Thymus (tissue), 11 donors: ENCODE data around the gene COPG1. TPM values are rescaled to one million over a fixed set of nuclear protein-coding genes. Genes with fewer than 3 reads are reported as not detected.
A peak's percentile ranks its signal among the peaks of the same experiment; 100 is the strongest.

Experiments used
- DNase-seq, 9 donors: peaks; one replicate each; pipeline ENCODE4 v3.0.0-alpha.2; 2013; ENCODE audit warnings: low spot score in 9 of 9, low read depth in 6 of 9, missing footprints in 1 of 9
- H3K27ac ChIP-seq, 2 donors: one replicate each; pipeline ENCODE4 v1.5.1; 2013; ENCODE audit warnings: control low read depth in 1 of 2, low read depth in 1 of 2, low read length in 1 of 2, mild to moderate bottlenecking in 1 of 2, moderate library complexity in 1 of 2
- H3K27me3 ChIP-seq, 2 donors: one replicate each; pipeline ENCODE4 v1.5.1; 2013; ENCODE audit warnings: low read length in 1 of 2; ENCODE audit not compliant: control insufficient read depth in 2 of 2, insufficient read depth in 1 of 2
- H3K36me3 ChIP-seq, 2 donors: one replicate each; pipeline ENCODE4 v1.5.1; 2013; ENCODE audit warnings: low read length in 1 of 2, mild to moderate bottlenecking in 1 of 2, moderate library complexity in 1 of 2; ENCODE audit not compliant: control insufficient read depth in 2 of 2, insufficient read depth in 2 of 2
- H3K4me1 ChIP-seq, 2 donors: one replicate each; pipeline ENCODE4 v1.5.1; 2013; ENCODE audit warnings: low read length in 2 of 2; ENCODE audit not compliant: control insufficient read depth in 2 of 2, insufficient read depth in 2 of 2
- H3K4me3 ChIP-seq, 2 donors: one replicate each; pipeline ENCODE4 v1.5.1; 2013; ENCODE audit warnings: low read length in 2 of 2, control low read depth in 1 of 2, mild to moderate bottlenecking in 1 of 2
- H3K9me3 ChIP-seq, 2 donors: one replicate each; pipeline ENCODE4 v1.5.1; 2013; ENCODE audit warnings: low read length in 1 of 2, mild to moderate bottlenecking in 1 of 2; ENCODE audit not compliant: control insufficient read depth in 2 of 2, insufficient read depth in 1 of 2
- WGBS: extraction: QIAGEN DNeasy Blood & Tissue Kit; methylation state at CpG from one replicate; pipeline ENCODE4 v1.1.7; 2013; 5-methylcytosine and 5-hydroxymethylcytosine counted together
- polyA plus RNA-seq: library from polyadenylated mRNA; stranded (reverse); fragments of 200-250 nt; gene quantifications from one replicate; pipeline ENCODE4 v1.2.3, GENCODE V29; 2013
- total RNA-seq: library from RNA; stranded (reverse); fragments of 120-200 nt; gene quantifications from one replicate; pipeline ENCODE4 v1.2.4, GENCODE V29; 2013
- donor health status: healthy.

Gene COPG1
- total and polyA plus RNA-seq, 2 donors, result 70.8 to 74.7 TPM

DNA sequence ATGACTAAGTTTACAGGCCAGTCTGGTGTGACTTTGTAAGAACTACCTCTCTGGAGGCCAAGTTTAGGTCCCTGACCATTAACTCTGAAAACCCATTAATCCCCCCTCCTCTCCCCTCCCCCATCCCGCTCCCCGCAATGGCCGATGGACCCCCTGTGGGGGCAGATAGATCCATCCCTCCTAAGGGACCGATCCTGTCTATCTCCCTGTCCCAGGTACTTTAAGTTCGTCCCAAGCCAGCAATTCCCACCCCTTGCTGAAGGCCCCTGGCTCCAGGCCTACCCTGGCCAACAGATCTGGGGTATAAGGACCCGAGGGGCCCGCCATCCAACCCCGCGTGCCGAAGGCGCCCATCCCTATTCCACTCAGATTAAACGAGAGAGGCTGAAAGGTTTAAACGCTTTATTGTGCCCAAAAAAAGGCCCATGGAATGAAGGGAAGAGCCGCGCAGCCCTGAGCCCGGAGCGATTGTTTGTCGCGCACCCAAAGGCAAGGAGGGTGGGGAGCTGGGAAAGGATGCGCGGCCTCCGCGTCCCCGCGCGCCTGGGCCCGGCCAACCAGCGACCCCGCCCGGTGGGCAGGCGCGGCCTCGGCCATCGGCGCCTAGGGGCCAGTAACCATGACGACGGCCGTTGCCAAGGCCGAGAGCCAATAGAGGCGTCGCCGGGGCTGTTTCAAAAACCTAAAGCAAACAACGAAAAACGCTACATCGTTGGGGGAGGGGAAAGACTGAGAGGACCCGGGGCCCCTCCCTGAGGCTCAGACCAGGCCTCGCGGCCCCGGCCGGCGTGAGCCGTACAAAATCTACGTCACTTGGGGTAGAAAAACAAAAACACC lies 65.2 kb downstream of the COPG1 start:
- no peaks in the 10 kb centered on the region for H3K9me3 ChIP-seq
- H3K27me3 ChIP-seq, result no peaks in the 10 kb centered on the region
- peaks cover 3 to 5% of the 10 kb centered on the region in 2 donors for H3K36me3 ChIP-seq
- H3K4me3 ChIP-seq, result peak overlapping the region; percentile 81 to 97
- WGBS, result 2% methylated on average over 53 of the region's 53 CpGs
- peaks cover 14 to 47% of the 10 kb centered on the region in 2 donors for H3K4me1 ChIP-seq
- DNase-seq, result peak in 3 of 9 donors; percentile 57 to 74 (median 57)
- peak overlapping the region; percentile 86 to 94 for H3K27ac ChIP-seq

DNA sequence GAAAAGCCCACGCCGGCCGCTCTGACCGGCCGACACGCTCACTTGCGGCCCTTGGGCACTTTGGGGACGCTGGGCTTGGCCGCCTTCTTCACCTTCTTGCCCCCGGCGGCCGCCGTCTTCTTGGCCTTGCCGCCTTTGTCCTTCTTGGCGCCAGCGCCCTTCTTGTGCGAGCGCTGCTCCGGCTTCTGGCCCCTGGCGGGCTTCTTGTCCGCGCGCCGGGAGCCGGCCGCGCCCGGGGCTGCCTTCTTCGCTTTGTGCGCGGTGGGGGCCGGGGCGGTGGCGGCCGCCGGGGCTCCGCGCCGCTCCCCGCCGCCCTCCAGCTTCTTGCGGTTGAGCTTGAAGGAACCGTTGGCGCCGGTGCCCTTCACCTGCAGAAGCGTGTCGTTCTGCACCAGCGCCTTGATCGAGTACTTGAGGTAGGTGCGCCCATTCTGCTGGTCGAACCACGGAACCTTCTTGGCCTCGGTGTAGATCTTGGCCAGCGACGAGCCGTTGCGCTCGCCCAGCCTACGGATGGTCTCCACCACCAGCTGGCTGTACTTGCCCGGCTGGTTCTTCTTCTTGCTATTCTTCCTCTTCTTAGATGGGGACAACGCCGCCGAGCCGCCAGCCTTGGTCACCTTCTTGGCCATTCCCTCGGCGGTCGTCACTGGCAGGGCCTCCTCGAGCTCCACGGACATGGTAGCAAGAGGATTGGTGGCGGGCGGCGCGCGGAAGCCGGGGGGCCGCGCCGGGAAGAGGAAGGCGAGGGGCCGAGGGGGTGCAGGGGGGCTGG lies 66.0 kb downstream of the COPG1 start:
- H3K4me1 ChIP-seq, result peaks cover 14 to 47% of the 10 kb centered on the region in 2 donors

DNA sequence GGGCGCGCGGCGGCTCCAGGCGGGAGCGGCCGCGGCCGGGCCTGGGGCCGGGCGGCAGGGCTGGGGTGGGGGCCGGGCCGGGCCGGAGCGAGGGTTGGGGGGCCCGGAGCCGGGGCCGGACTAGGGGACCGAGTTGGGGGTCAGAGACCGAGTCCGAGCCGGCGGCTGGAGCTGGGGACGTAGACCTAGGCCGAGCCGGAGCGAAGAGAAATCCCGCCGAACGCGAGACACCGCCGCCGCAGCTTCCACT lies 66.5 kb downstream of the COPG1 start:
- Histone ChIP-seq H3K9me3 (no peaks in the 10 kb centered on the region), H3K27me3 (no peaks in the 10 kb centered on the region), H3K4me1 (peaks cover 14 to 42% of the 10 kb centered on the region in 2 donors), H3K36me3 (peaks cover 3 to 4% of the 10 kb centered on the region in 2 donors), H3K4me3 (peak overlapping the region; percentile 81 to 97), H3K27ac (peak overlapping the region; percentile 86 to 94)
- no peak for DNase-seq
- WGBS, result under 1% methylated on average over 34 of the region's 34 CpGs

More for the DNA sequence above, 66.0 kb downstream of the COPG1 start:
- Histone ChIP-seq H3K4me3 (peak overlapping the region; percentile 81 to 97), H3K27me3 (no peaks in the 10 kb centered on the region), H3K36me3 (peaks cover 3 to 5% of the 10 kb centered on the region in 2 donors), H3K9me3 (no peaks in the 10 kb centered on the region), H3K27ac (peak overlapping the region; percentile 86 to 94)
- under 1% methylated on average over 80 of the region's 80 CpGs for WGBS
- DNase-seq, result peak in 3 of 9 donors; percentile 43 to 67 (median 50)

DNA sequence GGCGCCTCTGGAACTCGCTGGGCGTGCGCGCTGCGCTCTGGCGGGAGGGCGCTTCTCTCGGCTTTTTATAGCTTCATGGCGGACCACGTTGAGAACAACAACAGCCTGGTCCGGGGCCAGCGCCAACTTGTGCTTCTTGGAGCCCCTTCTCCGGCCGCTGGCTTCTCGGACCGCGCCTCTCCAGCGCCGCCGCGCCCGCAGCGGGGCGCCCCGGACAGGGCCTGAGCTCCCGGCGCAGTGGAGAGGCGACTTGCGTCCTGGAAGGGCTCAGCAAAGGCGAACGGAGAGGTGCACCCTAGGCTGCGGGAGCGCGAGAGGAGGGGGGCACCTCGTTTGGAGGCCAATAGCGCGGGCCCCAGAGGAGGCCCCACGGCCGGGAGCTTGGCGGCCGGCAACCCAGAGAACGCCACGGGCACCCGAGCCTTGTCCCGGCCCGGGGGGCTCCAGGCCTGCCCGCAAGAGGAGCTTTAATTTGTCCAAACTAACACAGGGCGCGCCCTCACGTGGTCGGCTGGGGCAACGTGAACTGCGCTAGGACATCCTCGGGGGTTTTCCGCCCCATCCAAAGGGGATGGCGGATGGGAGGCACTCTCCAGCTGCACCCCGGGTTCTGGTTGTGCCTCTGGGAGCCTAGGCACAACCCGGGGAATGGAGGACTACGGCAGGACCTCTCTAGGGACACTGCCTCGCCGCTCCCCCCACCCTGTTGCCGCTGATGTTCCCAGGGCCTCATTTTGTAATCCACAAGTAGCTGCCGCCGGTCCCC lies 67.0 kb downstream of the COPG1 start:
- peak; percentile 70 to 97 (median 89) for DNase-seq
- Histone ChIP-seq H3K27me3 (no peaks in the 10 kb centered on the region), H3K4me3 (peak overlapping the region; percentile 81 to 97), H3K27ac (peak overlapping the region; percentile 86 to 94), H3K36me3 (peaks cover 3% of the 10 kb centered on the region in 2 donors), H3K4me1 (peaks cover 14 to 39% of the 10 kb centered on the region in 2 donors), H3K9me3 (no peaks in the 10 kb centered on the region)
- WGBS, result under 1% methylated on average over 65 of the region's 65 CpGs

DNA sequence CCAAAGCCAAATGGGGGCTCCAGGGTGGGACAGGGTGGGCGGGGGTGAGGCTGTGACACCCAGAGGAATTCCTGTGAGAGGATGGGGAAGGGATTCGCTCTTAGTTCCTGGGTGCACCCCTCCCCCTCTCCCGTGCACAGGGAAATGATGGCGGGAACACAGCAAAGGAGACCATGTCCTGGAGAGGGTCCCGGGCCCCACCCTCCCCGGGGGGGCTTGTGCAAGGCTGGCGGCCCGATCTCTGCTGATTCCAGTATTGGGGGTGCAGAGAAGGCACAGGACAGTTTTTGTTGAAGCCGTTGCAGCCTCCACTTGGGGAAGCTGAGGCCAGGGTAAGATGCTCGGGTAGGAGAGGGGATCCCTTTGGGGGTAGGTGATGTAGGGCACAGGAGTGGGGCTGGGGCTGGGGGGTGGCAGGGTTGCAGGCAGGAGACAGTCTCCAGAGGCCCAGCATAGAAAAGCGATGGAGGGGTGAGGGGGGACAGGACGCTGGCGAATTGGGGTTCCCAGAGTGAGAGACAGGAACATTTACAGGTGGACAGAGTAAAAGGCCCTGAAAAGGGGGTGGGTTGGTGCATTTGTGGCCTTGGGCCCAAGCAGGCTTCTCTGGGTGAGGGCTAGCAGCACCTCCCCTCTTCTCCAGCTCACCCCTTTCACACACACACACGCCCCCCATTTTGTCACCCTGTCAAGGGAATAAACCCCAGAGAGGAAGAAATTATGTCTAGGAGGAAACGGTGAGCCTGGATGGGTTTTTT lies 67.8 kb downstream of the COPG1 start:
- H3K4me1 ChIP-seq, result peaks cover 14 to 35% of the 10 kb centered on the region in 2 donors
- WGBS, result 45% methylated on average over 15 of the region's 15 CpGs
- H3K27ac ChIP-seq, result peak overlapping the region; percentile 86 to 94
- H3K27me3 ChIP-seq, result no peaks in the 10 kb centered on the region
- H3K4me3 ChIP-seq, result peak overlapping the region; percentile 81 to 97
- H3K36me3 ChIP-seq, result peaks cover 3% of the 10 kb centered on the region in 2 donors
- no peaks in the 10 kb centered on the region for H3K9me3 ChIP-seq
- no peak for DNase-seq

DNA sequence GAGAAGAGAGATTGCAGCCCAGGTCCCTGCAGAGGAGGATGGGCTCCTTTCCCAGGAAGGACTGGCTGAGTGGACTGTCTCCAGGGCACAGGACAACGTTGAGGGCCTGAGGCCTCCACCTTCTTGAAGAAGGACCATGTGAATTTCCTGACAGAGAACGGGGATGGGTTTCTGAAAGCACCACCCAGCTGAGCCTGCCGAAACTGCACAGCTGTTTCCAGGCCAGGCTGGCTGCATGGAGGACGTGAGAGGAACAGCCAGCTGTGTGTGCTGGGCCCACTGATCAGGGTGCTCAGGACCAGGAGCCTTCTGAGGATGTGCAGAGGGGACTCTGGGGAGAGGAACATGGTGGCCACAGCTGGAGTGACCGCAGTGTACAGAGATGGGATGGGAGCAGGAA lies 68.4 kb downstream of the COPG1 start:
- Histone ChIP-seq H3K36me3 (peaks cover 2 to 3% of the 10 kb centered on the region in 2 donors), H3K9me3 (no peaks in the 10 kb centered on the region), H3K27me3 (no peaks in the 10 kb centered on the region), H3K4me3 (peak overlapping the region in 1 of 2 donors; percentile 11), H3K27ac (peak overlapping the region in 1 of 2 donors; percentile 60), H3K4me1 (peaks cover 14 to 35% of the 10 kb centered on the region in 2 donors)
- 35% methylated on average over 5 of the region's 5 CpGs for WGBS
- peak in 2 of 9 donors; percentile 49 to 68 for DNase-seq

DNA sequence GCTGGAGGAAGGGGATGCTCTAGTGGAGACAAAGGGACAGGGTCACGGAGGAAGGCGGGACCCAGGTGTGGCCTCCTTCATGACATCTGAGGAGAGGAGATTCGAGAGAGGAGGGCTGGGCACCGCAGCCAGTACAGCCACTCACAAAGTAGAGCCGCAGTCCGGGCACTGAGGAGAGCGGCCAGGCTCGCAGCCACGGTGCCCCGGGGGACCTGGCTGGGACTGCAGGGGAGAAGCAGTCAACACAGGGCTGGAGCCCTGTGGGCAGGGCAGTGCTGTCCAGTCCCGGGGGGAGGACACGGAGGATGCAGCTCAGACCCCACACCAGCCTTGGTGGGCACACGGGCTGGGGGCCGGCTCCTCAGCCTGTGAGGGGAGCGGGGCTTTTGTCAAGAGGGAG lies 69.5 kb downstream of the COPG1 start:
- no peak overlapping the region for H3K4me3 ChIP-seq
- WGBS, result over 99% methylated on average over 15 of the region's 15 CpGs
- no peaks in the 10 kb centered on the region for H3K27me3 ChIP-seq
- H3K4me1 ChIP-seq, result peaks cover 14 to 25% of the 10 kb centered on the region in 2 donors
- H3K9me3 ChIP-seq, result no peaks in the 10 kb centered on the region
- H3K27ac ChIP-seq, result no peak overlapping the region
- H3K36me3 ChIP-seq, result peaks cover 0 to 7% of the 10 kb centered on the region in 2 donors
- no peak for DNase-seq

DNA sequence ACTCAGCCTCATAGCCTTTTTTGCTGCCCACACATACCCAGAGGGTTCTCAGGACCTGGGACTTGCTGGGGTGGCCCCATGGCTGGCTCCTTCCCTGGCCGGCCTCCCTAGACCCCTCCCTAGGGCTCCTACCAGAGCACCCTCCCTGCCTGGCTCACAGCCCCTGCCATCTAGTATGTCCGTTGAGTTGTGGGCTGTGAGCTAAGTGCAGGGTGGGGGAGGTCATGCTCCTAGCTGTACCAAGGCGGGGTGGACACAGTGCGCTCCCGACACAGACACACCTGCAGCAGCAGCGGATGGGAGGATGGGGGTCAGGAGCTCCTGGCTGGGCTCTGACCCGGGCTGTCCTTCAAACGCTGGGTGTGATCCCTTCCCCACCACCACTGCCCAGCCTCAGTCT lies 70.9 kb downstream of the COPG1 start:
- Histone ChIP-seq H3K27ac (no peak overlapping the region), H3K4me3 (no peak overlapping the region), H3K36me3 (peaks cover 0 to 7% of the 10 kb centered on the region in 2 donors), H3K4me1 (peaks cover 14 to 17% of the 10 kb centered on the region in 2 donors), H3K9me3 (no peaks in the 10 kb centered on the region), H3K27me3 (no peaks in the 10 kb centered on the region)
- 97% methylated on average over 8 of the region's 8 CpGs for WGBS
- no peak for DNase-seq
